ENCODE measurements around the gene INS. TPM values are rescaled to one million over a fixed set of nuclear protein-coding genes. Genes with fewer than 3 reads are reported as not detected.

Gene INS
- total and polyA plus RNA-seq, 2 of the 13 experiments (the other 11 are each of a cell fraction or from before 2014, with no cell fraction given), result not detected

DNA sequence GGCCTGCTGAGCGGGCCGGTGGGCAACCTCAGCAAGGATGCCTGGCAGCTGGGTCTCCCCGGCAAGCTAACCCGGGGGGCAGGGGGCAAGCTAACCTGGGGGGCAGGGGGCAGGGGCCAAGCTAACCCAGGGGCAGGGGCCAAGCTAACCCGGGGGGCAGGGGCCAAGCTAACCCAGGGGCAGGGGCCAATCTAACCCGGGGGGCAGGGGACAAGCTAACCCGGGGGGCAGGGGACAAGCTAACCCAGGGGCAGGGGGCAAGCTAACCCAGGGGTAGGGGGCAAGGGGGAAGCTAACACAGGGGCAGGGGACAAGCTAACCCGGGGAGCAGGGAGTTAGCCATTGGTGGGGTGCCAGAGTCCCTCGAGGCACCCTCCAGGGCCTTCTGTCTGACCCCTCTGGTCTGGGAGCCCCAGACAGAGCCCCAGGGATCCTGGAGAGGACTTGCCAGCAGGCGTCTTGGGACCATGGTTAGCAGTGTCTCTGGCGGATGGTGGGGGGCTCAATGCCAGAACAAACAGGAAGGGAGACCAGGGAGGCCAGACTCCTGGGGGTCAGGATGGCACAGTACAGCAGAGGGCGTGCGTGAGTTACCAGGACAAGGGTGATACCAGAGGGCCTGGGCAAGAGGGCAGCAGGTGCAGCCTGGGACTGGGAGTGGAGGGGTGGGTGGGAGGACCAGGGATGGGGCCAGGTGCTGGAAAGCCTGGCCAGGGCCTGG lies 37.9 kb downstream of the INS start (continued):
- TF ChIP-seq, protein P1, sequence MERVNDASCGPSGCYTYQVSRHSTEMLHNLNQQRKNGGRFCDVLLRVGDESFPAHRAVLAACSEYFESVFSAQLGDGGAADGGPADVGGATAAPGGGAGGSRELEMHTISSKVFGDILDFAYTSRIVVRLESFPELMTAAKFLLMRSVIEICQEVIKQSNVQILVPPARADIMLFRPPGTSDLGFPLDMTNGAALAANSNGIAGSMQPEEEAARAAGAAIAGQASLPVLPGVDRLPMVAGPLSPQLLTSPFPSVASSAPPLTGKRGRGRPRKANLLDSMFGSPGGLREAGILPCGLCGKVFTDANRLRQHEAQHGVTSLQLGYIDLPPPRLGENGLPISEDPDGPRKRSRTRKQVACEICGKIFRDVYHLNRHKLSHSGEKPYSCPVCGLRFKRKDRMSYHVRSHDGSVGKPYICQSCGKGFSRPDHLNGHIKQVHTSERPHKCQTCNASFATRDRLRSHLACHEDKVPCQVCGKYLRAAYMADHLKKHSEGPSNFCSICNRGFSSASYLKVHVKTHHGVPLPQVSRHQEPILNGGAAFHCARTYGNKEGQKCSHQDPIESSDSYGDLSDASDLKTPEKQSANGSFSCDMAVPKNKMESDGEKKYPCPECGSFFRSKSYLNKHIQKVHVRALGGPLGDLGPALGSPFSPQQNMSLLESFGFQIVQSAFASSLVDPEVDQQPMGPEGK (CRISPR knock-in tag; IDR thresholded peaks at IDR 0.05), result peak; percentile 65; the same call in 1 of the 2 replicates
- TF ChIP-seq ZNF138 (CRISPR knock-in tag; IDR thresholded peaks at IDR 0.05; ENCODE audit: low read depth) (no peak), ESRRA (CRISPR knock-in tag; IDR thresholded peaks at IDR 0.05; ENCODE audit: low read depth) (no peak), BRCA1 (CRISPR knock-in tag; IDR thresholded peaks at IDR 0.05) (no peak), ZNF383 (CRISPR knock-in tag; IDR thresholded peaks at IDR 0.05; ENCODE audit: borderline replicate concordance) (no peak), ZNF598 (CRISPR knock-in tag; IDR thresholded peaks at IDR 0.05; ENCODE audit: borderline replicate concordance) (no peak), ZNF235 (CRISPR knock-in tag; IDR thresholded peaks at IDR 0.05; ENCODE audit: borderline replicate concordance) (no peak), ZNF382 (CRISPR knock-in tag; IDR thresholded peaks at IDR 0.05; ENCODE audit: borderline replicate concordance) (no peak), ZFP36L2 (CRISPR knock-in tag; IDR thresholded peaks at IDR 0.05) (no peak), XBP1 (CRISPR knock-in tag; IDR thresholded peaks at IDR 0.05) (no peak), ZNF431 (CRISPR knock-in tag; IDR thresholded peaks at IDR 0.05; ENCODE audit: borderline replicate concordance, low read depth) (no peak), RFX5 (IDR thresholded peaks at IDR 0.05; ENCODE audit: low read depth, low read length) (no peak), ARHGAP35 (CRISPR knock-in tag; IDR thresholded peaks at IDR 0.05; ENCODE audit: borderline replicate concordance) (no peak), ZNF225 (CRISPR knock-in tag; IDR thresholded peaks at IDR 0.05) (no peak), ZIK1 (CRISPR knock-in tag; IDR thresholded peaks at IDR 0.05; ENCODE audit: borderline replicate concordance, low read depth) (no peak), FOXA3 (CRISPR knock-in tag; IDR thresholded peaks at IDR 0.05) (0 out of 2 replicates have a peak, but pooled peaks have one; percentile 9), NFRKB (IDR thresholded peaks at IDR 0.05) (no peak)
- TF ChIP-seq, protein P2, sequence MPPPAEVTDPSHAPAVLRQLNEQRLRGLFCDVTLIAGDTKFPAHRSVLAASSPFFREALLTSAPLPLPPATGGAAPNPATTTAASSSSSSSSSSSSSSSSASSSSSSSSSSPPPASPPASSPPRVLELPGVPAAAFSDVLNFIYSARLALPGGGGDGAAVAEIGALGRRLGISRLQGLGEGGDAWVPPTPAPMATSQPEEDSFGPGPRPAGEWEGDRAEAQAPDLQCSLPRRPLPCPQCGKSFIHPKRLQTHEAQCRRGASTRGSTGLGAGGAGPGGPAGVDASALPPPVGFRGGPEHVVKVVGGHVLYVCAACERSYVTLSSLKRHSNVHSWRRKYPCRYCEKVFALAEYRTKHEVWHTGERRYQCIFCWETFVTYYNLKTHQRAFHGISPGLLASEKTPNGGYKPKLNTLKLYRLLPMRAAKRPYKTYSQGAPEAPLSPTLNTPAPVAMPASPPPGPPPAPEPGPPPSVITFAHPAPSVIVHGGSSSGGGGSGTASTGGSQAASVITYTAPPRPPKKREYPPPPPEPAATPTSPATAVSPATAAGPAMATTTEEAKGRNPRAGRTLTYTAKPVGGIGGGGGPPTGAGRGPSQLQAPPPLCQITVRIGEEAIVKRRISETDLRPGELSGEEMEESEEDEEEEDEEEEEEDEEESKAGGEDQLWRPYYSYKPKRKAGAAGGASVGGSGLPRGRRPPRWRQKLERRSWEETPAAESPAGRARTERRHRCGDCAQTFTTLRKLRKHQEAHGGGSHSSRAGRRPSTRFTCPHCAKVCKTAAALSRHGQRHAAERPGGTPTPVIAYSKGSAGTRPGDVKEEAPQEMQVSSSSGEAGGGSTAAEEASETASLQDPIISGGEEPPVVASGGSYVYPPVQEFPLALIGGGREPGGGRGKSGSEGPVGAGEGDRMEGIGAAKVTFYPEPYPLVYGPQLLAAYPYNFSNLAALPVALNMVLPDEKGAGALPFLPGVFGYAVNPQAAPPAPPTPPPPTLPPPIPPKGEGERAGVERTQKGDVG (CRISPR knock-in tag; IDR thresholded peaks at IDR 0.05; ENCODE audit: borderline replicate concordance), result no peak
- TF ChIP-seq, protein P3, sequence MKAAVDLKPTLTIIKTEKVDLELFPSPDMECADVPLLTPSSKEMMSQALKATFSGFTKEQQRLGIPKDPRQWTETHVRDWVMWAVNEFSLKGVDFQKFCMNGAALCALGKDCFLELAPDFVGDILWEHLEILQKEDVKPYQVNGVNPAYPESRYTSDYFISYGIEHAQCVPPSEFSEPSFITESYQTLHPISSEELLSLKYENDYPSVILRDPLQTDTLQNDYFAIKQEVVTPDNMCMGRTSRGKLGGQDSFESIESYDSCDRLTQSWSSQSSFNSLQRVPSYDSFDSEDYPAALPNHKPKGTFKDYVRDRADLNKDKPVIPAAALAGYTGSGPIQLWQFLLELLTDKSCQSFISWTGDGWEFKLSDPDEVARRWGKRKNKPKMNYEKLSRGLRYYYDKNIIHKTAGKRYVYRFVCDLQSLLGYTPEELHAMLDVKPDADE (CRISPR knock-in tag; IDR thresholded peaks at IDR 0.05), result no peak
- TF ChIP-seq, protein P4, sequence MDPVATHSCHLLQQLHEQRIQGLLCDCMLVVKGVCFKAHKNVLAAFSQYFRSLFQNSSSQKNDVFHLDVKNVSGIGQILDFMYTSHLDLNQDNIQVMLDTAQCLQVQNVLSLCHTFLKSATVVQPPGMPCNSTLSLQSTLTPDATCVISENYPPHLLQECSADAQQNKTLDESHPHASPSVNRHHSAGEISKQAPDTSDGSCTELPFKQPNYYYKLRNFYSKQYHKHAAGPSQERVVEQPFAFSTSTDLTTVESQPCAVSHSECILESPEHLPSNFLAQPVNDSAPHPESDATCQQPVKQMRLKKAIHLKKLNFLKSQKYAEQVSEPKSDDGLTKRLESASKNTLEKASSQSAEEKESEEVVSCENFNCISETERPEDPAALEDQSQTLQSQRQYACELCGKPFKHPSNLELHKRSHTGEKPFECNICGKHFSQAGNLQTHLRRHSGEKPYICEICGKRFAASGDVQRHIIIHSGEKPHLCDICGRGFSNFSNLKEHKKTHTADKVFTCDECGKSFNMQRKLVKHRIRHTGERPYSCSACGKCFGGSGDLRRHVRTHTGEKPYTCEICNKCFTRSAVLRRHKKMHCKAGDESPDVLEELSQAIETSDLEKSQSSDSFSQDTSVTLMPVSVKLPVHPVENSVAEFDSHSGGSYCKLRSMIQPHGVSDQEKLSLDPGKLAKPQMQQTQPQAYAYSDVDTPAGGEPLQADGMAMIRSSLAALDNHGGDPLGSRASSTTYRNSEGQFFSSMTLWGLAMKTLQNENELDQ (CRISPR knock-in tag; IDR thresholded peaks at IDR 0.05; ENCODE audit: borderline replicate concordance), result no peak

Measured in HepG2 (cell line).